Activated CD4-positive, alpha-beta T cell treated with anti-CD3 and anti-CD28 coated beads, Interleukin-10, Interleukin-2, amounts not matched to agents 100 ng/mL and 50 ng/mL, durations not matched to agents 16 hours and 8 hours (primary cell): ENCODE data around the gene SPA17.

Experiments used
- DNase-seq: peaks from one replicate; pipeline ENCODE4 v3.0.0-alpha.2; 2020

SPA17 gene

DNA sequence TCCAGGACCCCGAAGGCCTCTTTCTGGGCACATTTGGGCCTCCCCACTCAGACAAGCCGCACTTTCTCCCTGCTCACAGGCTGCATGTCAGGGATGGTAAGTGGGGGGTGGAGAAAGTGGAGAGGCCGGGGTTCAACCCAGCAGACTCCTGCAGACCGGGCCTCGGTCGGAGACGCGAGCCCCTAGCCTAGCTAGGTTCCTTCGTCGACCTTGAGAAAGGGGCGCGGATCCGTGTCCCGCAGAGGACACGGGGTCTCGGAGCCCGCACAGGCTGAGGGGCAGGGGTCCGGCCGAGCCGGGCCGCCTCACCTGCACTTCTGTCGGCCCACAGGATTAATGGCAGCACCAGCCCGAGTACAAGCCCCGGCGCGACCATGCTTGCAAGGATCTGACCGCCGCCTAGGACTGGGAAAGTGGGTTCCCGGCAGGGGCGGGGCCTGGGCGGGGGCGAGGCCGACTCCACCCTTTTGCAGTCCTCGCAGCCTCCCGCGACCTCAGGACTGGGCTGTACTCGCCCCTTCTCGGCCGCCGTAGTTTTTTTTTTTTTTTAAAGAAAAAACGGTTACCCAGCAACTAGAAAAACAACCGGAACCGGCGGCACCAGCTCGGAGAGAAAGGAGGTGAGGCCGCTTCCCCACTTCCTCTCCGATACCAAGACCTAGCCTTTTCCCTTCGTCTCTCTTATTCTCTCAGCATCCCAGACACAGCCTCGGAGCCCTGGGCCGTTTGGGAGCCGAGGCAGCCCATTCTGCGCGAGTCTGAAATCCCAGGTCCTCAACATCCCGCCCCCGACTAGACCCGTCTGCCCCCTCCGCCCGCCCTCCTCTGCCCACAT, at the start of gene SPA17, which contains the start of gene SIAE:
TSS of gene SPA17 (plus strand) at position 572 of the 835 bp plus-strand sequence. CDS start 1,361 bp downstream, outside the sequence.
TSS of gene SIAE (minus strand) at position 407 of the 835 bp plus-strand sequence. CDS start at position 376, 31 bp downstream.
- DNase-seq: peak; percentile 94

- no peak for DNase-seq
Observed at GRCh38 chr11:124625504-124626168, 48.1 kb upstream of the SPA17 start.

GRCh38 chr11:124627546-124627945, 46.2 kb upstream of the SPA17 start:
- no peak for DNase-seq

- DNase-seq: no peak
Observed at GRCh38 chr11:124629961-124630360, 43.7 kb upstream of the SPA17 start.

GRCh38 chr11:124633355-124633754, 40.3 kb upstream of the SPA17 start:
- DNase-seq: no peak

DNA sequence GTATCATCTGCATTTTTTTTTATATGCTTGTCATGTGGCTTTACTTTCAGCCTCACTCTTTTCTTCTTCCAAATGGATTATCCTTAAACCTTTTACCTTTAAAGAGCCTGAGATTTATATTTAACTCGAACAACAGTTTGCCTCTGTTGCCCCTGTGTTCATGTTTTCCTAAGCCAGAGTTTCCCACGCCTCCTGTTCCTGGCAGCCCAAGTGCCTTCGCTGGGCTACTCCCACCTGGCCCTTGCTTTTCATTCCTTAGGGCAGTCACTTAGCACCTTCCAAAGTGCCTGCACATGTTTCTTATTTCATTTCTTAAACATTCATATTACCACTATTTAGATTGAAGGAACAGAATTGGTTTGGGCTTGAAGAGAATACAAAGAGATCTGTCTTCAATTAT, 37.8 kb upstream of the SPA17 start:
- DNase-seq: no peak

DNA sequence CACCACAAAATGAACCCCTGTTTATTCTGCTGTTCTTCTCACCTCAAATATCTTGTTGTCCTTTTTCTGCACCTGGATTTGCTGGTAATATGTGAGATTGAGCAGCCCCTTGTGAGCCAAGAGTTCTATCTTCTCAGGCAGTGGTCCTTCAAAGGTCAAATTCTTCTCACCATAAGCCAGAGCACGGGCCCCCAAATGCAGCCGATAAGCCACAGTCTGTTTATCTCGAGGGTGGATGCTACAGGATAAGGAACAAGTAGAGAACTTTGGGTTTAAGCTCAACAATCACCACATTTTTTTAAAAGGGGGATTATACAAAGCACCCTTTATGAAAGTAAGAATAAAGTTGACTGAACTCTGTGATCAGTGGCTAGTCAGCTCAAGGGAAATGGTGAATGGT, 35.2 kb upstream of the SPA17 start:
- no peak for DNase-seq

DNA sequence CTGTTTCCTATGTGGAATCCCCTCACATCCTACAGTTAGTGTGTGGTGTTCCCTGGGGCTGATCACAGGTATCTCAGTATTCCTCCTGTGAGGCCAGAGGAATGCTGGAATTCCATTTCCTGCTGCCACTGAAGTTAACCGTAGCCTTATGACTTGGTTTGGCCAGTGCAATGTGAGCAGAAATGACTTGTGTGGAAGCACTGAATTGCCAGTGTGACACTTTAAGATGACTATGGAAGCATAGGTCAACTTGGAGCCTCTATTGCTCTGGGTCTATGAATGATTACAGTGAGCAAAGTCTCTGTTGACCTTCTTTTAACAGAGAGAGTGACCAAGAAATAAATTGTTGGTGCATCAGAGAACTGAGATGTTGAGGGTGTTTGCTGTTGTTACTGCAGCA, 34.5 kb upstream of the SPA17 start:
- no peak for DNase-seq

- DNase-seq: no peak
Observed at GRCh38 chr11:124640666-124641065, 33.0 kb upstream of the SPA17 start.

DNA sequence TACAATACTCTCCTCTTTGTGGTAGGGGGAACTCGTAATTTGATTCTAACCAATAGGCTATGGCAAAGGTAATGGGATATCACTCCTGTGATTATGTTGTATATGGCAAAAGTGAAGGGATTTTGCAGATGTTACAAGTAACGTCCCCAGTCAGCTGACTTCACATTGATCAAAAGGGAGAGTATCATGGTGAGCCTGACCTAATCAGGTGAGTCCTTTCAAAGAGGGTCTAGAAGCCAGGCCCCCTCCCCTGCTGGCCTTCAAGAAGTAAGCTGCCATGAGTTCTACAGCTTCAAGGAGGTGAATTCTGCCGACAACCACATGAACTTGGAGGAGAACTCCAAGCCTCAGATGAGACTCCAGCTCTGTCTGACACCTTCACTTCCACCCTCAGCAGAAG, 31.1 kb upstream of the SPA17 start:
- DNase-seq: no peak

DNA sequence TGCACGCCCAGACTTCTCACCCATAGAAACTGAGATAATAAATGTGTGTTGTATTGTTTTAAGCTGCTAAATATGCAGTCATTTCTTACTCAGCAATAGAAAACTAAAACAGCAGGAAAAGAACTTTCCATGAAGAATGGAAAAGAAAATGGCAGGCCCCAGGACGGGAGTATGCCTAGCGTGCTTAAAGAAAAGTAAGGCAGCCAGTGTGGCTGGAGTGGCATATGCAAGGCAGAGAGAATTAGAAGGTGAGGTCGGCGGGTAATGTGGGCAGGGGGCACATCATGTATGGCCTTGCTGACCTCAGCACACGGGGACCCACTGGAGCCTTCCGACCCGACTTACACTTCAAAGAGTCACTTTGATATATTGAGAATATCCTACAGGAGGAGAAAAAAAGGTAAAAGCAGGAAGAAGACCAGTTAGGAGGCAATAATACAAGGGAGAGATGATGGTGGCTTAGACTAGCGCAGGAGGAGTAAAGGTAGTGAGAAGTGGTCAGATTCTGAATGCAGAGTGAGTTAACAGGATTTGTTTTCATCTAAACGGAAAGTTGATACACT, 30.6 kb upstream of the SPA17 start:
- DNase-seq: no peak

DNA sequence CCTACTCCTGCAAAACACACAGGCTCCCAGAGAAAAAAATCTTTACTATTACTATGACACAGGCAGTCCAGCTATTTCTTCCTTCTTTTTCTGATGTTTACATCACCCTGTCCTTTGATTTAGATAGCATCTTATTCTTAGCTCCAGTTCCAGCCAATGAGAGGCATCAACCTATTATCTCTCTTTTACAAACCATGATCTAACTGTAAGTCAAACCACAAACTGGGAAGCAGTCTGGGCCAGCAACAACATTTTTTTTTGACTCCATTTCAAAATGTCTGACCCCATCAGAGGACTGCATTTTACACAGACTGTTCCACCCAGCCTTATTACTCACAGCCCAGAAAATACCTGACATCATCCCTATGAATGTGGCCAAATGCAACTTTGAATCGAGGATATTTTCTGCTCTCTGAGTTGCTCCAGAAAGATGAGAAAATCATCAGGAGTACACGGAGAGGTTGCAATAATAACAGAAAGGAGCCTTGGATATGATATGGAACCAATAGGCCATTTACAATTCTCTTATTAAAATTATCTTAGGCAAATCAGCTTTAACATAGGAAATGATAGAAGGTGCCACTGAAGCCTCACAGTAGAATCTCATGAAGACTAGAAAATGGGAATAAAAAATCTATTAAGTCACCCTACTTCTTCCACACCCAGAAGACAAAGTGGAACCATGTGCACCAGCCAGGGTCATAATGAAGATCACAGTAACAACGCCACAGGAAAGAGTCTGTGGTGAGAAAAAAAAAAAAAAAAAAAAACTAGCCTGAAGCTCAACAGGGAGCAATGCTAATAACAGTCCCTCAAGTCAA, 29.9 kb upstream of the SPA17 start:
- no peak for DNase-seq

DNA sequence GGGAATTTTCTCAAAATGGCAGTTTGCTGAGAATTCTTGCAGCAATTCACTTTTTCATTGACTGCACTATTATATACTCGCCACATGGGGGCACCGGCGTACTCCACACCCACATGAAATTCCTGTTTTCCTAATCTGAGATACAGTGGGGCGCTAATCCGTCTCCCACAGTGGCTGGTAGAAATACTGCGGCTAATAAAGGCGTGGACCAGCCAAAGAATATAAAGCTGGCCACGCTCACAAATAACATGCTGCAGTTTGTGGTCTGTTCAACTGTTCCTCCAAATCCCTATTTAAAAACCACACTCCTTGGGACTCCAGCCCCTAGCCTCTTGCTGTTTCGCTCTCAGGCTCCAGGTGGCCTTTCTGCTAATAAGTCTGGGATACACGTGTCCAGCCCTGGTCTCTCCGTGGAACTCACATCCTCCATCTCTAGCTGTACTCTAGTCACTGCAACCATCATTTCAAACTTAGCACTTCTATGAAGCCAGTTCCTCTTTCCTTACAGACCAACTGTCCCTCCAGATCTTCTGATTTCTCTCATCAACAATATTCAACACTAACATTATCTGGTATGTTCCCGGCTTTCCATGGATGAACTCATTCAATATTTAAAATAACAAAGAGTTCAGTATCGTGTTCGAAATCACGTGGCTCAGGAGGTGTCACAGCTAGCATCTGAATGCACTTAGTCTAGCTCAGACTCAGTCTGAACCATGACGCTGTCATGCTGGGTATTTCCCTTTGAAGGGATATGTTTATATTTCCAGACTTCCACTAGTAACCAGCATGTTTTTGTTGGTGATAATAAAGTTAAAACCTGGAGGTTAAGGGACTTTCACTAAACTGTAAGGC, 29.1 kb upstream of the SPA17 start:
- peak; percentile 19 for DNase-seq

DNA sequence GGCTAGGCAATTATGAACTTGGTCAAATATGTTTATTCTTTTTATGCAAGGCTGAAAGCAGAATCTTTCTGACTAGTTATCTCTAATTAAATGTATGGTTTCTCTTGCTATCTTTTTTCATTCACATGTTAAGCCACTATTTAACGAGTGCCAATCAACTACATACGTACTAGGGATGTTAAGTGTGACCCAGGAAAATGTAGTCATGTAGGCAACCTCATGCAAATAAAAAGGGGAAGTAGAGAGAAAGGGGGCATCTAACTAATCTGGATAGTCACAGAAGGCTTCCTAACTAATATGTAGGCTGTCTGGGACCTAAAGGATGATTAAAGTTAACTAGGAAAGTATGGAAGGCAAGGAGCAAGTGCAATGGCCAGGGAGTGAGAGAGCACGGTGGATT, 27.6 kb upstream of the SPA17 start:
- DNase-seq: no peak

GRCh38 chr11:124648610-124649009, 25.1 kb upstream of the SPA17 start:
- DNase-seq: no peak

DNA sequence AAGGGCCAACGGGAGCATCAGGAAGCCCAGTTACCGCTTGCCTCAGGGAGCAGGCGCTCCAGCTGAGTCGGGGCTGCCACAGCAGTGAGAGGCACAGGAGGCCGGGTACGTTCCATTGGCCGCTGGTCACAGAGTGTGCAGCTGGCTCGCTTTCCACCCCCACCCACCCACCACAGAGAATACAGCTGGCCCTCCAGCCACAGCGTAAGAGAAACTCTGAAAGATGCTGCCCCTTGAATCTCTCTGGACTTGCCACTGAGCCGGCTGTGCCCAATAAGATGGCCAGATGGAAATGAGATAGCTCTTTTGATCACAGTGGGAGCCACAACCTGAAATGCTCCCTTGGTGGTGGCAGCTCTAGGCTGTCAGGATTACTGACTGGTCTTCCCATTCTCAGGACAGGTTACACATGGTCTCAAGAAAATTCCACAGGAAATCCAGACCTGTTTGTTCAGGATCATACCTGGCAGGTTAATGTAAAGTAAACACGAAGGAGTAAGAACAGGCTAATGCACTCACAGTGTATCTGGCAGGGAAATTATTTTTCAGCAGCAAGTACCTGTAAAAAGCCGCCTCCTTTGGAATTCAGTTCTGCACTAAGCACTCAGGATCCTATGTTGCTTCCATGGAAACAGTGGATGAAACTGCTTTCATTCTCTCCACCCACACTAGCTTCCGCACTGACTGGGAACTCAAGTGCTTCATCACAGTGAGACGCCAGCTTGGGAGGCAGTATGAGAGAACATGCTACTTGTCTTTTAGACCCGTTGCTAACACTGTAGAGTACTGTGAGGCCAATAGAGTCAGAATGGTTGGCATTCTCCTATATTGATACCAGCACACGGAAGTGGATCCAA, 16.7 kb upstream of the SPA17 start:
- DNase-seq: no peak

DNA sequence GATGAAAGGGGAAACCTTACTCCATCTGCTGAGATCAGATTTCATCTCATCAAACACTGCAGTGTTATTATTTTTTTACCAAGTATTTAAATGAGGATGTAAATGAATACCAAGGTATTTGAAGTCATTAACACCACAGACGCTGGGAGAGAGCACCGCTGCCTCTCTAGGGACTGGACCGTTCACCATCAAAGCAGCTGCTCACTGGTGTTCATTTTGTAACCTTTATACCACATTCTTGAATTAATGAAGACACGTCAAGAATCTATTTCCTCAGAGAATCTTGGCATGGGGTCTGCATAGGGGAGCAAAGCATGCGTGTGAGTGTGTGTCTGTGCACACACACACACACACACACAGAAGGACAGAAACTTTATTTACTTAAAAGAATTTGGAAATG, 15.8 kb upstream of the SPA17 start:
- DNase-seq: no peak

DNA sequence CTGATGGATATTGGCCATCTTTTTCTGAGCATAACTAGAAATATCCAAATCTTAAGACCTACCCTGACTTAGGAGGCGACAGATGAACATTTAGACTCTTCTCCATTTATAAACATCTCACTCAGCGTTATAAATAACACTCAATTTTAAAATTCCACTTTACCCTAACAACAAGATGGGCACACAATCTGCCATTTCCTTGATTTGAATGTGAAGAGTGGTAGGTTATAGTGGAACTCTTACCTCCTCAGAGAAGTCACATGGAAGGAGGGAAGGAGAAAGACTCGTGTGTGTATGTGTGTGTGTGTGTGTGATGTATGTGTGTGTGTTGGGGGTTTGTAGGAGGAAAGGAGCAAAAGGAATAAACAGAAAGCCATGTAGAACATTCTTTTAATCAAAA, 15.2 kb upstream of the SPA17 start:
- no peak for DNase-seq

DNA sequence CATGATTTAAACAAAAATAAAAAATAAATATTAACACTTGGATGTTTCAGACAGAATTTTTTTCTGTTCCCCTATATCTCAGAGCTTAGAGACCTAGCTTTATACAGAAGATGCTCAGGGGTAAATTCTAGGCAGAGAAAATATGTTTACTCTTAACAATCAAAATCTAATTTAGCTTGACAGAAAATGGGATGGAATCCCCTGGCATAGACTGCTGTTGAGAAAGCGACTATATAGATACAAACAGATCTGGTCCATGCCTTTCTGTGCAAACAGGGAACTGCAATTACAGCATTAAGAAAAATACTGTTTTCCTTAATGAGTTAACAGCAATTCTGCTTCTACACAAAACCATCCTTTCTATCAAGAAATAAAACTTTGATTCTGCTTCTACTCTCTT, 14.7 kb upstream of the SPA17 start:
- no peak for DNase-seq

GRCh38 chr11:124661553-124661952, 12.2 kb upstream of the SPA17 start:
- no peak for DNase-seq

- no peak for DNase-seq
Observed at GRCh38 chr11:124662106-124662505, 11.6 kb upstream of the SPA17 start.
